Stimulated activated CD4-positive, alpha-beta T cell treated with anti-CD3 and anti-CD28 coated beads, TNF-alpha, amount 100 ng/mL, for 24 hours (primary cell): ENCODE data around the gene ACSF3.
"Not testable (repeated sequence)": the region's sequence is repeated elsewhere in the genome, so short reads cannot be mapped to it uniquely, and the experiment has no call there.

ENCODE experiments used
- DNase-seq, 3 experiments: peaks; one replicate each; pipeline ENCODE4 v3.0.0-alpha.2; 2020; ENCODE audit warnings: low read depth in 3 of 3

ACSF3 gene

DNA sequence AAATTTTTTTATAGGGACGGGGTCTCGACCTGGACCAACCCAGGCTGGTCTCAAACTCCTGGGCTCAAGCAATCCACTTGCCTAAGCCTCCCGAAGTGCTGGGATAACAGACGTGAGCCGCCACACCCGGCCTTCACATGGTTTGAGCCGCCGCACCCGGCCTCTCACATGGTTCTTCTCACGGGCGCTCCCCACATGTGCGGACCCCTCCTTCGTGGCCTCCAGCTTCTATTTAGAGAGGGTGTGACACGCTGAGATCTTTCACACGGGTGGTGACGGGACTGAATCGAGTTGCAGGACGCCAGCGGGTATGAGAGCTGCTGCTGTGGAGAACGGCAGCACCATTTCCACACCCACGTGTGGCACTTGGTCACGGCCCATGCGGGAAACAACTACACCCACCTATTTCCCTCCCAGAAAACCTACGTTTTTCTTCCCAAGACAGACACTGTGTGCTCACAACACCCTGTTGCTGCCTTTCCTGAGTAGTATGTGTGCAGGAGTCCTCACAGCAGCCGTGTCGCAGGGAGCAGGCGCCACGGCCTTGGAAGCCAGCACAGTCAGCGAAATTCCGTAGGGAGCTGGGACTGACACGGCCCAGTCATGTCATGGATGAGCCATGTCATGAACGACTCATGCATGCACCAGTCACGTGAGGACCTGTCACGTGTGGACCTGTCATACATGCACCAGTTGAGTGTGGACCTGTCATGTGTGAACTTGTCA lies 20.1 kb upstream of the ACSF3 start:
- no peak for DNase-seq

GRCh38 chr16:89074072-89074674 lies 19.5 kb upstream of the ACSF3 start:
- DNase-seq: not testable (repeated sequence)

- DNase-seq: no peak
Measured at GRCh38 chr16:89074803-89075688, 18.6 kb upstream of the ACSF3 start.

DNA sequence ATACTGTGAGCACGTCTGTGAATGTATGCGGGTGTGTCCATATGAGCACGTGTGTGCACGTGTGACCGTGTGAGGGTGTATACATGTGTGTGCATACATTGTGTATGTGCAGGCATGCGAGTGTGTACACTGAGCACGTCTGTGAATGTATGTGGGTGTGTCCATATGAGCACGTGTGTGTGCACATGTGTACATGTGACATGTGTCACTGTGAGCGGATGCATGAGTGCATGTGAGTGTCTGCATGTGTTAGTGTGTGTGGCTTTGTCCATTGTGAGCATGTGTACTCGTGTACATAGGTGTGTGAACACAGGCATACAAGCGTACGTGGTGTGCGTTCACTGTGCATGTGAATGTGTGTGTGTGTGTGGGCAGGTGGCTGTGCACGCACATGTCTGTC lies 17.5 kb upstream of the ACSF3 start:
- no peak for DNase-seq

DNA sequence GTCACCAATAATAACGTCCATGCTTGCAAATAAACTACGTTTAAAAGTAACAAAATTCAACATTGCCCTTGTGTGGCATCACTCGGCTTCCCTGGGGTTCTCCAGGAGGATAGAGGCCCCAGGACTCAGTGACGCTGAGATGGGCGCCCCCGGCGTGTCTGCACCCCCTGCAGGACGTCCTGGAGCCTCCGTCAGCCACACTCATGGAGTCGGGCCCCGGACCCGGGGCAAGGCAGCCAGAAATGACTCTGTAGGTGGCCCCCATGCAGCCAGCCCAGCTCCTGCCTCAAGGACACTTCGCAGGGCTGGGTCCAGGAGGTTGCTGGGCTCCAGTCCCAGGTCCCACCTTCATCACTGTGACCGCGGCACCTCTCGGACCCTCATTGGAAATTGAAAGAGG lies 16.6 kb upstream of the ACSF3 start:
- DNase-seq: no peak

GRCh38 chr16:89078172-89078571 lies 15.5 kb upstream of the ACSF3 start:
- DNase-seq: no peak

GRCh38 chr16:89079434-89079980 lies 14.1 kb upstream of the ACSF3 start:
- no peak for DNase-seq

- DNase-seq: no peak
Measured at GRCh38 chr16:89080196-89080853, 13.3 kb upstream of the ACSF3 start.

DNA sequence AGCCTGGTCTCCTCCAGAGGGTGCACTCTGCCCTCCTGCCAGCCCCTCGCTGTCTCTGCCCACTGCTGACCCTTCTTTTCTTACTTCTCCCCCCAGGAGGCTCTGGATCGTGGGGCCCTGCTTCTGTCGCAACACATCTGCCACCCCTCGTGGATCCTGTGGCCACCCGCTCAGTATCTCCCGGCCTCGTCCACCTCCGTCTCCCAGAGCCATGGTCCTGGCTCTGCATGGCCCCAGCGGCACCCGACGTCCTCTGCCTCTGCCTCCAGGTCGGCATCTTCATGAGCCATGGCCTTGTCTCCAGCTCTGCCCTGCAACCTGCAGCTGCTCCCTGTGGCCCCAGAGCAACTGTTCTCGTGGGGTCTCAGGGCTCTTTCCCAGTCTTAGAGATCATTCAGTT lies 12.1 kb upstream of the ACSF3 start:
- no peak for DNase-seq

GRCh38 chr16:89084411-89084810 lies 9.2 kb upstream of the ACSF3 start:
- DNase-seq: no peak

DNA sequence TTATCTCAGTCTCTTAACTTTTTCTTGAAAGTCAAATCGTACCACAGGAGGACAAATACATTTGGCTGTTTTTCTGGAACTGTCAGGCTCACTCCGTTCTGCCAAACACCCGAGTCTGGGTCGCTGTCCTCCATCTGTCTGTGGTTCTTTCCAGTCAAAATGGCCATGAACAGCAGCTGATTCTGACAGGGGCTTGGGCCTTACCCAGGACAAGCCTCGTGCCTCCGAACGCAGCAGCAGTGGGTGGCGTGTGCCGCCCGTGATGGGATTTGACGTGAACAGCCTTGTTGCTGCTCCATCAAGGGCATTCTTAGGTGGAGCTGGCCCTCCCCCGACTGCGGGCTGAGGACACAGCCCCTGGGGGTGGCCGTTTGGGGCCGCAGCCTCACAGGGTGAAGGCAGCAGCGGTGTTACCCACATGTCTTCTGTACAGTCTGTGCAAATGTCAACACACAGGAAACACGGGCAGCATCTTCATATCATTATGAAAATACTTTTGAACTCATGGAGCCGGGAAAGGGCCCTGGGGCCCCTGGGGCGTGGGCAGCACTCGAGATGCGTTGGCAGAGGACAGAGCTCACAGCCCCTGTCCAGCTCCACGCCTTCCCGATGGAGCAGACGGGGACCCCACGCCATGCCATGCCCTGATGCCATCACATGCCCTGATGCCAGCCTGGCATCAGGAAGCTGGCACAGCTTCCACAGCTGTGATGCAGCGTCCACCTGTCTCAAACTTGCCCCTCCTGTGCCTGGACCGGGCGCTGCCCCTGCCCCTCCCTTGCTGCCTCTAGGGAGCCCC lies 8.6 kb upstream of the ACSF3 start:
- no peak for DNase-seq

- DNase-seq: no peak
Measured at GRCh38 chr16:89085755-89086154, 7.9 kb upstream of the ACSF3 start.

GRCh38 chr16:89087922-89088497 lies 5.6 kb upstream of the ACSF3 start:
- no peak for DNase-seq

DNA sequence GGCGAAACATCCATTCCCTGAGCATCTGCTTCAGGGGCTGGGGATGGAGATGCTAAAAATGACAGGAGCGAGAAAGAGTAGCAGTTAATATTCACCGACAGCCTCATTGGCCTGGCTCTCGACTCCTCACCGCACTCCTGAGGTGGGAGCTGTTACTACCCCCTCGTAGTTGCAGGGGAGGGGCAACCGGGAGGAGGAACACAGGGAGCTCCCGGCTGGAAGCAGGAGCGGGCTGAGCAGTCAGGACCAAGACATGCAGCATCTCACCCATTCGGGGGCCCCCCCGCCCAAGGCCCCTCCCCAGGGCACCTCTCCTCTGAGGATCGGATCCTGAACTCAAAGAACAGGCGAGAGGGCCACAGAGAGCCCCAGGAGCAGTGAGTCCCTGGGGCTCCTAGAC lies 4.5 kb upstream of the ACSF3 start:
- DNase-seq: no peak

GRCh38 chr16:89090182-89090630 lies 3.4 kb upstream of the ACSF3 start:
- DNase-seq: no peak

DNA sequence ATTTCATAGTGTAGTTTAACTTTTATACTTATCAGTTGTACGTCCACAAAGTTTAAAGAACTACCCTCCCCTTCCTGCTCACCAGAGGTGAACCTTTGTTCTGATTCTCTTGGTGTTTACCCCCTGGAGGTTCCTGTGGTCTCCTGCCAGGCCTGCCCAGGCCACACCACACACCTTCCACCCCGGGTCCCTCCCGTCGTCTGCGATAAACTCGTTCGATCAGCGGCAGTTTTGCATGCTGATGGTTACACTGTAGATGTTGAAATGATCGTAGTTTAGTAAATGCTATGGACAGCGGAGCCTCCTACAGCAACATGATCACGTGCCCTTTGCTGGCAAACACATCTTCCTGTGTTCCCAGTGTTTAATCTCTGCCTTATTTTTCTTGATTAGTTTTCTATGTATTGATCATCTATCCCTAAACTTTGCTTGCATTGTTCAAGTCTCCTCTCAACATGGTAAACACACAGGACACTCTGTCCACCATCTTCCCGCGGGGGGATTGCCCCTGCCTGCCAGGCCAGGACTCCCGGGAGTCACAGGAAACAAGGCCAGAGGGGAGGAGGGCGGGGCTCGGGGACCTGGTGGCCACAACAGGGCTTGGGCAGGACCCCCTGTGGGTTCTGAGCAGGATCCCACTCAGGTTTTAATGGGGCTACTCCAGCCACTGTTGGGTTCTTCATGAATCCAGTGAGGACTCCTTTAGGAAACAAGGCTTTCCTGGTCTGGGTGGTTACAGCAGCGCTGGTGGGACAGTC lies 2.8 kb upstream of the ACSF3 start:
- no peak for DNase-seq

DNA sequence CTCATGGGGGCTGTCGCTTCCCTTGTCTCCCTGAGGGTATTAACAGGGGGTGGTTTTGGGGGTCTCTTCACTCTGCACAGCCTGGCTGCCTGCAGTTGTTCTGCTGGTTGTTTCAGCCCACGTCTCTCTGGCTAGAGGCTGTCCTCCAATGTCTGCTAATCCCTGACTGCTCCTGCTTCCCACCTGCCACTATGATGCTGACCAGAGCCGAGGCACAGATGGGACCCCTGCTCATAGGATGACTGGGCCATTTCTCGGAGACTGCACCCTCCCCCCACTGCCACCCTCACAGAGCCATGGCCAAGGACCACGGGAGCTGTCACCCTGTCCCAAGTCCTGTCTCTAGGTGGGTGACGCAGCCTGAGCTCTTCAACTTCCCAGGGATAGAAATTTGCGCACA lies 1.6 kb upstream of the ACSF3 start:
- no peak for DNase-seq

DNA sequence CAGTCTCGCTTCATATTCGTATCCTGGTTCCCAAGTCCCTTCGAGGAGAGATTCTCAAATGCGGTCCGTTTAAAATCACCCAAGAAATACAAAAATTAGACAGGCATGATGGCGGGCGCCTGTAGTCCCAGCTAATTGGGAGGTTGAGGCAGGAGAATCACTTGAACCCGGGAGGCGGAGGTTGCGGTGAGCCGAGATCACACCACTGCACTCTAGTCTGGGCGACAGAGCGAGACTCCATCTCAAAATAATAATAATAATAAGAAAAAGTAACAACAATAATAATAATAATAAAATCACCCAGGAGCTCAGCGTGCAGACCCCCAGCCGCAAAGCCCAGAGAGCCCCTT lies 425 bp upstream of the ACSF3 start:
- DNase-seq: not testable (repeated sequence)

GRCh38 chr16:89094252-89094879 lies 714 bp downstream of the ACSF3 start:
- DNase-seq: no peak

GRCh38 chr16:89094880-89095258 lies 1.2 kb downstream of the ACSF3 start:
- no peak for DNase-seq
